Measurements from ENCODE around the gene NYNRIN.

DNA sequence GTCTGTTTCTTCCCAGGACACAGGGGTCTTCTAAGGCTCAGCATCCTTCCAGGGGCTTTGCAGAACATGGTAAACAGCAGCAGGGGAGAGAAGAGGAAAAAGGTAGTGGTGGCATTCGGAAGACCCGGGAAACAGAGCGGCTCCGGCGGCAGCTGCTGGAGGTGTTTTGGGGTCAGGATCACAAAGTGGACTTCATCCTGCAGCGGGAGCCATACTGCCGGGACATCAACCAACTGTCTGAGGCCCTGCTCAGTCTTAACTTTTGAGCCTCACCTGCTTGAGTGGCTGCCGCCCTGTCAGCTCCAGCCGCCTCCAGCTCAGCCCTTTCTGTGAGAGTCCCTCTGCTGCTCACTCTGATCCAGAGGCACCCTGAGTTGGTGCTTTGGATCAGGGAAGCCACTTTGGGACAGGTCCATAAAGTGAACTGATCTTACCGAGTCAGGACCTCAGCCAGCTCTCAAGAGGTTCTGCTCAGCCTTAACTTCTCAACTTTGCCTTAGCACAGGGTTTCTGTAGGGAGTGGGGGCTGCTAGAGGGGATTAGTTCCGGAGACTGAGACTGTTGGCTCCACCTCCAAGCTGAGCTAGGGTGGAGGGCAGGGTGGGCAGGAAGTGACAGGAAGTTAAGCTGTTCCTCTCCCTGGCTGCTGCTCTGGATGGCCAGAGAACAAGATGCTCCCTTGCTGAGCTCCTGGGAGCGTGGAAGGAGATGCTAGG lies 38.4 kb downstream of the NYNRIN start:
- TF ChIP-seq BACH2 (CRISPR knock-in tag; IDR thresholded peaks at IDR 0.05; ENCODE audit: borderline replicate concordance): no peak
- no peak for TF ChIP-seq RARB (CRISPR knock-in tag; IDR thresholded peaks at IDR 0.05)
- no peak for TF ChIP-seq OSR1 (CRISPR knock-in tag; IDR thresholded peaks at IDR 0.05)
- no peak for TF ChIP-seq TSHZ2 (CRISPR knock-in tag; IDR thresholded peaks at IDR 0.05)
- TF ChIP-seq, protein P1, sequence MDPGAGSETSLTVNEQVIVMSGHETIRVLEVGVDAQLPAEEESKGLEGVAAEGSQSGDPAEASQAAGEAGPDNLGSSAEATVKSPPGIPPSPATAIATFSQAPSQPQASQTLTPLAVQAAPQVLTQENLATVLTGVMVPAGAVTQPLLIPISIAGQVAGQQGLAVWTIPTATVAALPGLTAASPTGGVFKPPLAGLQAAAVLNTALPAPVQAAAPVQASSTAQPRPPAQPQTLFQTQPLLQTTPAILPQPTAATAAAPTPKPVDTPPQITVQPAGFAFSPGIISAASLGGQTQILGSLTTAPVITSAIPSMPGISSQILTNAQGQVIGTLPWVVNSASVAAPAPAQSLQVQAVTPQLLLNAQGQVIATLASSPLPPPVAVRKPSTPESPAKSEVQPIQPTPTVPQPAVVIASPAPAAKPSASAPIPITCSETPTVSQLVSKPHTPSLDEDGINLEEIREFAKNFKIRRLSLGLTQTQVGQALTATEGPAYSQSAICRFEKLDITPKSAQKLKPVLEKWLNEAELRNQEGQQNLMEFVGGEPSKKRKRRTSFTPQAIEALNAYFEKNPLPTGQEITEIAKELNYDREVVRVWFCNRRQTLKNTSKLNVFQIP (CRISPR knock-in tag; IDR thresholded peaks at IDR 0.05; ENCODE audit: borderline replicate concordance, low read depth): no peak
- no peak for TF ChIP-seq GLIS3 (CRISPR knock-in tag; IDR thresholded peaks at IDR 0.05)
- TF ChIP-seq, protein P2, sequence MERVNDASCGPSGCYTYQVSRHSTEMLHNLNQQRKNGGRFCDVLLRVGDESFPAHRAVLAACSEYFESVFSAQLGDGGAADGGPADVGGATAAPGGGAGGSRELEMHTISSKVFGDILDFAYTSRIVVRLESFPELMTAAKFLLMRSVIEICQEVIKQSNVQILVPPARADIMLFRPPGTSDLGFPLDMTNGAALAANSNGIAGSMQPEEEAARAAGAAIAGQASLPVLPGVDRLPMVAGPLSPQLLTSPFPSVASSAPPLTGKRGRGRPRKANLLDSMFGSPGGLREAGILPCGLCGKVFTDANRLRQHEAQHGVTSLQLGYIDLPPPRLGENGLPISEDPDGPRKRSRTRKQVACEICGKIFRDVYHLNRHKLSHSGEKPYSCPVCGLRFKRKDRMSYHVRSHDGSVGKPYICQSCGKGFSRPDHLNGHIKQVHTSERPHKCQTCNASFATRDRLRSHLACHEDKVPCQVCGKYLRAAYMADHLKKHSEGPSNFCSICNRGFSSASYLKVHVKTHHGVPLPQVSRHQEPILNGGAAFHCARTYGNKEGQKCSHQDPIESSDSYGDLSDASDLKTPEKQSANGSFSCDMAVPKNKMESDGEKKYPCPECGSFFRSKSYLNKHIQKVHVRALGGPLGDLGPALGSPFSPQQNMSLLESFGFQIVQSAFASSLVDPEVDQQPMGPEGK (CRISPR knock-in tag; IDR thresholded peaks at IDR 0.05; ENCODE audit: borderline replicate concordance): no peak
- TF ChIP-seq ZFP3 (CRISPR knock-in tag; IDR thresholded peaks at IDR 0.05): no peak
- no peak for TF ChIP-seq ZNF70 (CRISPR knock-in tag; IDR thresholded peaks at IDR 0.05)
- no peak for TF ChIP-seq SNAI2 (CRISPR knock-in tag; IDR thresholded peaks at IDR 0.05)
- no peak for TF ChIP-seq ZFP30 (CRISPR knock-in tag; IDR thresholded peaks at IDR 0.05)
